ENCODE measurements around the gene NQO1.

The NQO1 gene

DNA sequence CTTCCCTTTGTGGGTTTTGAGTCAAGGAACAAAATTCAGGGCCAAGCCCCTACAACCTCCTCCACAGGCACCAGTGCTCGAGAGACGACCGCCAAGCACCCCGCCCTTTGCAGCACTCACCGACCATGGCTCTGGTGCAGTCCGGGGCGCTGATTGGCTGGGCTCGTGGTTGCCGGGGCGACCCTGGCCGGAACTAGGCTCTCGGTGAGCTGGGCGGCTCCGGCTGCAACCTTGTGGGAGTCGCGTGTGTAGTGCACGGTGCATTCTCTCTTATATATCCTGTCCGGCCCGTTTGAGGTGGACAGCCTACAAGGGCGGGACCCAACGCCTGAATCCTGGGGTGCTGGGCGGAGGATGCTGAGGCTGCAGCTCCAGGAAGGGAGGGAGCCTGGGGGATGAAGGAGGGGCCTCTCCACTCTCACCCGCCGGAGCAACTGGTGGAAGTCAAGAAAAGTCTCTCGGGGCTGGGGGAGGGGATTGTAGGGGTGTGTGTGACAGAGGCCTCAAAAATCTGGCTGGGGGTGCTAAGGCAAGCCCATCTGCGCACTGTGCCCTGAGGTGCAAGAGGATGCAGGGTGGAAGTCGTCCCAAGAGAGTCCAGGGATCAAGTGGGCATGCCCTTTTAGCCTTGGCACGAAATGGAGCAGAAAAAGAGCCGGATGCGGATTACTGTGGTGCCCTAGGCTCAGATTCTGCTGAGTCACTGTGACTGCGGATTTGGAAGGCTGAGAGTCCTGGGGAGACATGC lies at the start of gene NQO1:
Gene NQO1 (minus strand): TSS at position 248 of the 748 bp plus-strand sequence. CDS start 121 bp downstream, at position 127.
- FAIRE-seq (no peak), DNase-seq (ENCODE audit: insufficient read length, low spot score) (peak; percentile 57)
- TF ChIP-seq, protein P1, sequence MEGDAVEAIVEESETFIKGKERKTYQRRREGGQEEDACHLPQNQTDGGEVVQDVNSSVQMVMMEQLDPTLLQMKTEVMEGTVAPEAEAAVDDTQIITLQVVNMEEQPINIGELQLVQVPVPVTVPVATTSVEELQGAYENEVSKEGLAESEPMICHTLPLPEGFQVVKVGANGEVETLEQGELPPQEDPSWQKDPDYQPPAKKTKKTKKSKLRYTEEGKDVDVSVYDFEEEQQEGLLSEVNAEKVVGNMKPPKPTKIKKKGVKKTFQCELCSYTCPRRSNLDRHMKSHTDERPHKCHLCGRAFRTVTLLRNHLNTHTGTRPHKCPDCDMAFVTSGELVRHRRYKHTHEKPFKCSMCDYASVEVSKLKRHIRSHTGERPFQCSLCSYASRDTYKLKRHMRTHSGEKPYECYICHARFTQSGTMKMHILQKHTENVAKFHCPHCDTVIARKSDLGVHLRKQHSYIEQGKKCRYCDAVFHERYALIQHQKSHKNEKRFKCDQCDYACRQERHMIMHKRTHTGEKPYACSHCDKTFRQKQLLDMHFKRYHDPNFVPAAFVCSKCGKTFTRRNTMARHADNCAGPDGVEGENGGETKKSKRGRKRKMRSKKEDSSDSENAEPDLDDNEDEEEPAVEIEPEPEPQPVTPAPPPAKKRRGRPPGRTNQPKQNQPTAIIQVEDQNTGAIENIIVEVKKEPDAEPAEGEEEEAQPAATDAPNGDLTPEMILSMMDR (IDR thresholded peaks at IDR 0.05; ENCODE audit: insufficient read depth, missing control alignments), result no peak

- TF ChIP-seq, protein P1 (IDR thresholded peaks at IDR 0.05; ENCODE audit: insufficient read depth, missing control alignments), result no peak
Measured at GRCh38 chr16:69775563-69775962, 49.2 kb upstream of the NQO1 start.

DNA sequence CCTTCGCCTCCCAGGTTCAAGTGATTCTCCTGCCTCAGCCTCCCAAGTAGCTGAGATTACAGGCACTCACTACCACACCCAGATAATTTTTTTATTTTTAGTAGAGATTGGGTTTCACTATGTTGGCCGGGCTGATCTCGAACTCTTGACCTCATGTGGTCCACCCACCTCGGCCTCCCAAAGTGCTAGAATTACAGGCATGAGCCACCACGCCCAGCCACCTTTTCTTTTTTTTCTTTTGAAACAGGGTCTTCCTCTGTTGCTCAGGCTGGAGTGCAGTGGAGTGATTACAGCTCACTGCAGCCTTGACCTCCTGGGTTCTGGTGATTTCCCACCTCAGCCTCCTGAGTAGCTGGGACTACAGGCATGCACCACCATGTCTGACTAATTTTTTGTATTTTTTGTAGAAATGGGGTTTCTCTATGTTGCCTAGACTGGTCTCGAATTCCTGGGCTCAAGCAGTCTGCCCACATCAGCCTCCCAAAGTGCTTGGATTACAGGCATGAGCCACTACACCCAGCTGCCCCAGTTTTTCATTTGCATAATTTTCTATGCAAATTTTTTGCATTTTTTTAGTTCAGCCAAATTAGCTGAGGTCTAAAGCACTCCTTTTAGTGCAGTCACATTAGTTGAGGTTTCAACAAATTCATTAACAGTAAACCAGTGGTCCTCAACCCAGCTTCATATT lies 47.0 kb upstream of the NQO1 start:
- FAIRE-seq, result no peak

More at GRCh38 chr16:69775563-69775962, 49.2 kb upstream of the NQO1 start:
- DNase-seq (ENCODE audit: insufficient read length, low spot score) (no peak), FAIRE-seq (no peak)

DNA sequence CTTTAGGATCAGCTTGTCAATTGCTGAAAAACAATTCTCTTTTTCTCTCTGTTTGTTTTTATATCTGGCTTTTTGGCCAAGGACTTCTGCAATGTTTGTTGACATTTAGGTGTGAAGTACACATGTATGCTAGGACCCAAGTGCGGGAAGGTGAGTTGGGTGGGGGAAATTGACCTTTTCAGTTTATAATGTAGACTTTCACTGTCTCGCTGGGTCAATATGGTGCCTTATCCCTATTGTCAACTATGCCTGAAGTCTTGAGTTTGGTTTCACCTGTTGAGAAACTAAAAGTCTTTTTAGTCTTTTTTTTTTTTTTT lies 45.2 kb upstream of the NQO1 start:
- DNase-seq (ENCODE audit: insufficient read length, low spot score), result no peak
- TF ChIP-seq, protein P1 (IDR thresholded peaks at IDR 0.05; ENCODE audit: insufficient read depth, missing control alignments), result no peak
- FAIRE-seq, result no peak

More for the DNA sequence above, 47.0 kb upstream of the NQO1 start:
- TF ChIP-seq, protein P1 (IDR thresholded peaks at IDR 0.05; ENCODE audit: insufficient read depth, missing control alignments), result no peak
- no peak for DNase-seq (ENCODE audit: insufficient read length, low spot score)

DNA sequence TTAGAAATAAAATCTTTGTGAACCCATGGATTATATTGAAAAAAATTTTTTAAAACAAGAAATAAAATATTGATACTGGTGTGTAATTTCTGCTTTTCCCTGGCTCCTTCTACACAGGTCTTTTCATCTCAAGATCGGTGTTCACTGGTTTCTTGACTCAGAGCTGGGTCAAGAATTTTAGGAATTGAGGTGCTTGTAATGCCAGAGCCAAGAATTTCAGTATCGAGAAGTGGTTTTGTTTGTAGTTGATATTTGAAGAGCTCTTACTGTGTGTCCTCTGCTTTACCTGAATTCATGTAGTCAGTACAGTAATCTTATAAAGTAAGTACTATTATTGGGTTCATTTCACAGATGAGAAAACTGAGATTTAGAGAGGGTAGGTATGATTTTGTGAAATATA lies 43.0 kb upstream of the NQO1 start:
- TF ChIP-seq, protein P1 (IDR thresholded peaks at IDR 0.05; ENCODE audit: insufficient read depth, missing control alignments), result no peak
- DNase-seq (ENCODE audit: insufficient read length, low spot score), result no peak
- FAIRE-seq, result no peak

DNA sequence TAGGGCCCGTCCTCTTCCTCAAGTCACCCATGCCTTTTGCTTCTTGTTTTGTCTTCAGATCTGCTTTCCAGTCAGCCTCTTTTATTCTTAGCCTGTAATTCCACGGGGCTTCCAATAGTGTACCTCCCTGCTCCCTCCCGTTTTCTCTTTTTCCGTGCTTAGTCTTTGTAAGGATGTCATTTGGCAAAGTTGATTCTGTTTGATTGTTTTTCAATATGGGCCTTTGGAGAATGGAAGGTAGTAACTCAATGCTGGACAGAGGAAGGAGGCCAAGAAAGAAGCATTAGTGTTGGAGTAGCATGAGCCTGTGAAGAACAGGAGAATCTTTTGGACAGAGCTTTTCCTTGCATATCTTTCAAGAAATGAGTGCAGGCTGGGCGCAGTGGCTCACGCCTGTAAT lies 42.3 kb upstream of the NQO1 start:
- FAIRE-seq (no peak), DNase-seq (ENCODE audit: insufficient read length, low spot score) (no peak)
- TF ChIP-seq, protein P1 (IDR thresholded peaks at IDR 0.05; ENCODE audit: insufficient read depth, missing control alignments), result no peak
